NCI-H2081 treated with DMSO at 0.1 percent for 48 hours (cell line): ENCODE results near the gene MICAL2.

Experiments used
- DNase-seq: peaks from one replicate; lab custom pipeline; 2025; lab: John Stamatoyannopoulos, UW

Gene MICAL2

GRCh38 chr11:12117611-12118010, 7.2 kb downstream of the MICAL2 start:
- DNase-seq = no peak

DNA sequence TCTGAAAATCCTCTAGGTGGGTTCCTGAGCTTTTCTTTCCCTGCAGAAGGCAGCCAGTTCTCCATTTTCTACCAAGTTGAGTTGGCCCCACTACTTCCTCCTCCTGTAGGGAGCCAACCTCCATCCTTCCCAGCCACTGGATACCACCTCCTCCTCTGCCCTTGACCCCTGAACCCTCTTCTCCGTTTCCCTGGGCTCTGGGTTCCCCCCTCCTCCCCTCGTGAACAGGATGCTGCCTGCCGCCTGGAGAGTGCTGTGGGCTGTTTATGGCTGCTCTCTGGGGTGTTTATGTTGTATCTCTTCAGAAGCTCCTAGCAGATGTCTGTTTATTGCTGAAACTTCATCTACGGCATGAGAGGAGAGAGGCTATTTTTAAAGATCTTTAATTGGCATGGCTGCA, 8.6 kb downstream of the MICAL2 start:
- DNase-seq = no peak

DNA sequence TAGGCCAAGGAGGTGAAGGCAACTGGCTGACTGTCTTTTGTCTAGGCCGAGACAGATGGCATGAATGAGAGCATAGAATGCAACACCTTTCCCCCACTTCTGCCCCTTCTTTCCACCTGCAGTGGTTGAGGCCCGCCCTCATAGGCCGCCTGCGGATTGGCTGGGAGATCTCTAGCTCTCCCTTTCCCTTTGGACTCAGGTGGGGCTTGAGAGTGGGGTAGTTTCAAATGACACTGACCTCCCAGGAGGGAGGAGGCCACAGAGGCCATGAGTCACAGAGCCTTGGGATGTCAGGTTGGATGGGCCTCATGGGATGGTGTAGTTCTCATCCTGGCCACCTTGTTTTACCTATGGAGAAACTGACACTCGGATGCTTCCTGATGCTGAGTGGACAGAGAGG, 9.1 kb downstream of the MICAL2 start:
- no peak for DNase-seq

GRCh38 chr11:12120031-12121008, 9.9 kb downstream of the MICAL2 start:
- no peak for DNase-seq

GRCh38 chr11:12121011-12121410, 10.6 kb downstream of the MICAL2 start:
- DNase-seq = no peak

DNA sequence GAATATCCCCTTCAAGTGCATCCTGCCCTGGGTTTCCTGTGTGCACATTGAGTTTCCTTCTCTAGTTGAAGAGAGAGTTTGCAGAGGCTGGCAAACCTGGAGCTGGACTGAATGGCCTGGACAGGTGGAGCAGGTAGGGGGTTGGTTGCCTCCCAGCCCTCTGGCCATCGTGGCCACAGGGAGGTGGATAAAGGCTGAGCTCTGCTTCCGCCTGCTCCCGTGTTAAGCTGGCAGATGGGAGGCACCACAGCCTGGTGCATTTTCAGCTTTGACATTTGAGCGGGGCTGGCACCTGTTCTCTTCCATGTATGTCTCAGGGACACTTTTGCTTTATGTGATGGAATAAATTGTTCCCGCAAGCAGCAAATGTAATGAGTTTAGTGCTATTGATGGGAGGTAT, 11.1 kb downstream of the MICAL2 start:
- DNase-seq = no peak

DNA sequence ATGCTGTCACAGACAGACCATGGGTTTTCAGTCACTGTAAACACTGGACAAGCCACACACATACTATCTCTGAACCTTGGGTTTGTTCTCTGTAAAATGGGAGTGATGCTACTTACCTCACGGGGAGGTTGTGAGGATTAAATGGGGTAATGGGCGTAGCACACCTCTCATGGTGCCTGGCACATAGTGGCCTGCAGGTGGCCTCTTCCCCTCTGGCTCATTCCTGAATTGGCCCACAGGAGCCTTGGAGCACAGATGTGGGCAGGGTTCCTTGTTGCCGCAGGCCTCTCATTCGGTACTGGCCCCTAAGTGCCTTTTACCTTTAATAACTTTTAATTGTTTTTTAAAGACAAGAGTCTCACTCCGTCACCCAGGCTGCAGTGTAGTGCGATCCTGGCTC, 11.7 kb downstream of the MICAL2 start:
- DNase-seq = no peak

DNA sequence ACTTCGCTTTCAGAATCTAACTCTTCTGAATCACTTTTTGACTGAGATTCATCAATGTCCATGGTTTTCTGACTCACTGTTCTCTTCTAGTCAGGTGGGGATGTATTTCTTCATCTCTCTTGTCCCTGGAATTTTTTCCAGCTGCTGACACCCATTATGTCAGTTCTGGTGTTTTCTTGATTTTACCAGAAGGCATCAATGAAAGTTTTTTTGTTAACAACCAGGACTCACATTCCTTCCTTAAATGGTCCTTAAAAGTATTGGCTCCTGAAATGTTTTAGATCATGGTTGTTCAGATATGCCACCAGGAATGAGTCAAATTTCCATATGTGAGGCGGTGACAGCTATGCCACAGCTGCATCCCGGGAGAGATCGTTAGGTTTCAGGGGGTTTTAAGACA, 12.9 kb downstream of the MICAL2 start:
- no peak for DNase-seq

GRCh38 chr11:12123799-12124198, 13.4 kb downstream of the MICAL2 start:
- no peak for DNase-seq

DNA sequence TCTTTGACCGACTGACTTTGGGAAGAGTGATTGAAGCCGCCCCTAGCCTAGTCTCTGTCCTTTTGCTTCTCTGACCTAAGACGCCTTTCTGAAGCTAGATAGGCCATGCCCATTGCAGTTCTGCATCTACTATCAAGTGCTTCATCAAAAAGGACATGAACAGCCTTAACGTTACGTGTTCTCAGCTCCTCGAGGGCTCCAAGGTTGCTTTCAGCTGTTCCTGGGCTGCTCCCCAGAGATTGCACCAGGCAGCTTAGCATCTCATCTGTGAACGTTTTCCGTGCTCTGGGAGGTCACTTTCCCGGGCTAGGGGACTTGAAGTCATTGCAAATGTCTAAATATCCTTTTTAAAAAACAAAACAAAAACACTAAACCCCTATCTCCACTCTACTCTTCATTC, 13.9 kb downstream of the MICAL2 start:
- DNase-seq = no peak

DNA sequence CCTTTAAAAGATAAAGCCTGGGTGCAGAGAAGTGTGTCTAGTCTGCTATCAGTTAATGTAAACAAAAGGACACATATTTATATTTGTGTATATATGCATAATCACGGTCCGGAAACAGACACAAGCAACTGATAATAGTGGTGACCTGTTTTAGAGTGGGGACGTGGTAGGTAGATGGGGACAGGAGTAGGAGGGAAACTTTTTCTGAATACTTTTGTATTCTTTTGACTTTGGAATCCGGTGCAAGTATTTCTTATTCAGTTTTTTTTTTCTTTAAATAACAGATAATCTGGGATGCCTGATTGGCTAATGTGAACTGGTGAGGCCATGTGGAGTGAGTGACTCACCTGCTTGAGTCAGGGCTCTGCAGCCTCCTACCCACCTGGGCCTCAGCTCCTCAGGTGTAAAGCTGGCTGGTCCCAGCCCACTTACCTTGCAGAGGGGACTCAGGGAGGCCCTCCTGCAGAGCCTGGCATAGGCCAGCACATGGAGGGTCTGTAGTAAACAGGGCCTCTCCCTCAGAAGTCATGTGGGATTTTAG, 15.3 kb downstream of the MICAL2 start:
- no peak for DNase-seq

DNA sequence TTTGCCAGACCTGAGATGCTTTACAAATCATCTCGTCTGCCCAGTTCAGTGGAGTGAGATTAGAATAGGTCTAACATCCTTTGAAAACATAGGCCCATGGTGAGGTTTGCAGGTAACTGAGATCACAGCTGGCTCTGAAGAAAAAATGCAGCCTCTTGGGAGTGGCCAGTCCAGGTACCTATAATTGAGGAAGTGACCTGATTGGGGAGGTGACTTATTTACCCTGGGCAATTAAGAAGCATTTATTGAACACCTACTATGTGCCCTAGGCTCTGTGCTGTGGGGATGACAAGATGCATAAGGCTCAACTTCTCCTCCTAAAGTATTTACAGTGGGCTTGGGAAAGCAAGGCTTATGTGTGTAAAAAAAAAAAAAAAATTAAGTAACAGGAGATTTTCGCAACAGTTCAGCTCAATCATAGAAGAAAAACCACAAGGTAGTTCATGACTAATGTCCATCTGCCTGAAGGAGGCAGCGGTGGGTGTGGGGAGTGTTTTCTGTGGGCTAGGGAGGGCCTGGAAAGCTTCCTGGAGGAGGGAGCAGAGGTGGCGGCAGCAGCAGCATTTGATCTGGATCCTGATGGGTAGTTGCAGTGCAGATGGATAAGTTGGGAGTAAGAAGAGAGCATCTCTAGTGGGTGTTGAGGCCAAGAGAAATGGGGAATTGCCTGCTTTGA, 16.1 kb downstream of the MICAL2 start:
- no peak for DNase-seq

DNA sequence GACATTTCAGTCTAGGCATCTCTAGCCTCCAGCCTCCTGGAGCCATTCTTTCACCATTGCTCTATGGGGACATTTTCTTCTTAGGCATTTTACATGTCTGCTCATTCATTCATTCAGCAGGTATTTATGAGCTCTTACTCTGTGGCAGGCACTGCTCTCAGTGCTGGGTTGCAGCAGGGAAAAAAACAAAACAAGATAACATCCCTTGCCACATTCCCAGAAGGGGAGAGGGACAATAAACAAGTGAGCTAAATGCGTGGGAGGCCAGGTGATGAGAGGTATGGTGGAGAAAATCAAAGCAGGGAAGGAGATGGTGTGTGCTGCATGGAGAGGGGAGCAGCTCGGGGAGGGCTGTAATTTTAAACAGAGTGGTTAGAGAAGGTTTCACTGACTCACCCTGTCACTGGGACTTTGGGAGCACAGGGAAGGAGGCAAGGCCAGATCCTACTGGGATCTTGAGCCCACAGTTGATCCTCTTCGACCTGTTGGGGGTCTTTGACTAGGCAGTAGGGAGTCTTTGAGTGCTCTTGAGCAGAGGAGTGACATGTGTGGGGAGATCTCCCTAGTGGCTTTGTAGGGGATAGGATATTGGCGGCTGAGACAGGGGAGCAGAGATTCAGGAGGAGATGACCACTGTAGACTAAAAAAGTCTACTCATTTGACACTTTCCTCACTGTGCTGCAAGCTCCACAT, 17.0 kb downstream of the MICAL2 start:
- no peak for DNase-seq

- DNase-seq = no peak
Measured at GRCh38 chr11:12128301-12128751, 17.9 kb downstream of the MICAL2 start.

- no peak for DNase-seq
Measured at GRCh38 chr11:12129227-12129626, 18.8 kb downstream of the MICAL2 start.

- DNase-seq = no peak
Measured at GRCh38 chr11:12130180-12130980, 20.0 kb downstream of the MICAL2 start.

GRCh38 chr11:12131943-12132789, 21.8 kb downstream of the MICAL2 start:
- no peak for DNase-seq

GRCh38 chr11:12132790-12133145, 22.4 kb downstream of the MICAL2 start:
- DNase-seq = no peak

- DNase-seq = no peak
Measured at GRCh38 chr11:12133547-12134235, 23.3 kb downstream of the MICAL2 start.

- DNase-seq = no peak
Measured at GRCh38 chr11:12134236-12134585, 23.8 kb downstream of the MICAL2 start.
